ENCODE measurements around the gene GSE1. TPM values are rescaled to one million over a fixed set of nuclear protein-coding genes. Genes with fewer than 3 reads are reported as not detected.

Gene GSE1
- total RNA-seq, 2 donors from 2014 or later, result 18.5 to 27.9 TPM

DNA sequence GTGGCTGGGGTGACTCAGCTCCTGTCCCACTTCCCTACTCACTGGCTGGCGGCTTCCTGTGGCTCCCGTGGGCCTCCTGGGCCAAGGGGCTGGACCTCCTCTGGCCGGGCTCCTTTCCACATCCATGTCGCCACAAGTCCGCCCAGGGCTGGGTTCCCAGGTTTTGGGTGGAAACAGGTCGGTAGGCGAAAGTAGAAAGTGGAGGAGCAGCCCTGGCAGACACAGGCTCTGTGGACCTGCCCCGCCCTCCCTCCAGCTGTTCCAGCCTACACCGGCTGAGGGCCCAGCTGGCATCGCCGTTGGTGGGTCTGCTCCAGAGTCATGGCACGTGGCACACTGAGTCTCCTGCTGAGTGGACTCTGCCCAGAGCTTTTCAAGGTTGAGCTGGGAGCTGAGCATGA, 28.7 kb downstream of the GSE1 start:
- Mint-ChIP-seq H3K27ac (no peak overlapping the region), H3K9me3 (no peaks in the 10 kb centered on the region), H3K36me3 (no peaks in the 10 kb centered on the region)
- no peak for ATAC-seq
- no peak for DNase-seq (ENCODE audit: low spot score in 2 of 2)

DNA sequence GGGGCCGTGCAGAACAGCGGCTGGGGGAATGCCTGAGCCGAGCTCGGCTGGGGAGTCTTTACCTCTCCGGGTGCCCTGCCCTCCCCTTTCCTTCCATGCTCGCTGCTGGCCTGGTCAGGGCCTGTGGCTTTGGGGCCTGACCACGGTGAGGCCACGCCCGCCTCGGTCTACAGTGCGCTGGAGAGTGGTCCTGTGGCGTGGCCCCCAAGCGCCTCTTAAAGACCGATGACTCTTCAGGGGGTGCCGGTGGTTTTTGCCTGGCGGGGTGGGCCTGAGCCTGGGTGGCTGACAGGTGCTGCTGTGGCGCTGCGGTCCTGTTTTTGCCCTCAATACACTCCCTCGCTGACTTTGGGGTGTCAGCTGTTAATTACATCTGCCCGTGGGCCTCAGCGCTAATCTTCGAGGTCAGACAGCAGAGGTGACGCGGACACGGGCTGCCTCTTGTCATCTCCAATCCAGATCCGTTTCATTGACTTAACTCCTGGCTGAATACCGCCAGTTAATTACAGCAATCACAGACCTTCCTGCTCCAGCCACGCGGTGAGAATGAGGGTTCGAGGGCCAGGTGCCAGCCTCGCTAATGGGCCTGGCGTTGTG, 29.7 kb downstream of the GSE1 start:
- no peaks in the 10 kb centered on the region for H3K9me3 Mint-ChIP-seq
- no peak for ATAC-seq

DNA sequence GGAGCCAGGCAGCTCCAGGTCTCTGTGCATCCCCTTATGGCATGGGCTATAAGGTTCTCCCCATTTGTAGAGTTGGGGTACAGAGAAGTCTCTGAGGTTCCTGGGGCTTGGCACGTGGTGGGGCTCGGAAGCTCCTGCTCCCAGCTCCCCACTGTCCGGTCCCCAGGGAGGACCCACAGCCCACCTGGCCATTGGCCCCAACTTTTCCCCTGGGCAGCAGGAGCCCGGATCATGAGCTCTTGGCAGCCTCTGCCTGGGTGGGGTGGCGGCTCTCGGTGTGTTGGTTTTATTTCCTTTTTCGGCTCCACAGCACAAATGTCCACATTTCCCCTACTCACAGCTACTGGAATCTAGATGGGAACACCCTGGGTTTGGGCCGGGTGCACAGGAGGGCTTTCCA, 30.5 kb downstream of the GSE1 start:
- H3K36me3 Mint-ChIP-seq, result no peaks in the 10 kb centered on the region
- no peaks in the 10 kb centered on the region for H3K9me3 Mint-ChIP-seq
- H3K27ac Mint-ChIP-seq, result no peak overlapping the region
- no peak for DNase-seq (ENCODE audit: low spot score in 2 of 2)
- no peak for ATAC-seq

More for the DNA sequence above, 29.7 kb downstream of the GSE1 start:
- Mint-ChIP-seq H3K27ac (no peak overlapping the region), H3K36me3 (no peaks in the 10 kb centered on the region)
- DNase-seq (ENCODE audit: low spot score in 2 of 2), result no peak

DNA sequence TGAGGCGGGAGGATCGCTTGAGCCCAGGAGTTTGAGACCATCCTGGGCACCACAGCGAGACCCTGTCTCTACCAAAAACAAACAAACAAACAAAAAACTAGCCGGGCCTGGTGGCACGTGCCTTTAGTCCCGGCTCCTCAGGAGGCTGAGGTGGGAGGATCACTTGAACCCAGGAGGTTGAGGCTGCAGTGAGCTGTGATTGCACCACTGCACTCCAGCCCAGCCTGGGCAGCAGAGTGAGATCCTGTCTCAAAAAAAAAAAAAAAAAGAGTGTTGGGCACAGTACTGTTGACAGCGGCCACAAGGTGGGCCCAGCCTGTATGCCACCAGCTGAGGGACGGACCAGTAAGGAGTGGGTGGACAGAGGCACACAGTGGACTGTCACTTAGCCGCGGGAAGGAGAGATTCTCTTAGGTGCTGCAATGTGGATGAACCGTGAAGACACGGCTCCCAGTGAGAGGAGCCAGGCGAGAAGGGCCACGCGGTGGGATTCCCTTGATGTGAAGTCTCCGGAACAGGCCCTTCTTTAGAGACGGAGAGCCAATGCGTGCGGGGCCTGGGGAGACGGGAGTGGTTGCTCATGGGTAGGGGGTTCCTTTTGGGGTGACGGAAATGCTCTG, 31.1 kb downstream of the GSE1 start:
- H3K36me3 Mint-ChIP-seq, result no peaks in the 10 kb centered on the region
- ATAC-seq (no peak), DNase-seq (ENCODE audit: low spot score in 2 of 2) (no peak)
- peak overlapping the region; percentile 15 to 24 for H3K27ac Mint-ChIP-seq
- H3K9me3 Mint-ChIP-seq, result no peaks in the 10 kb centered on the region

DNA sequence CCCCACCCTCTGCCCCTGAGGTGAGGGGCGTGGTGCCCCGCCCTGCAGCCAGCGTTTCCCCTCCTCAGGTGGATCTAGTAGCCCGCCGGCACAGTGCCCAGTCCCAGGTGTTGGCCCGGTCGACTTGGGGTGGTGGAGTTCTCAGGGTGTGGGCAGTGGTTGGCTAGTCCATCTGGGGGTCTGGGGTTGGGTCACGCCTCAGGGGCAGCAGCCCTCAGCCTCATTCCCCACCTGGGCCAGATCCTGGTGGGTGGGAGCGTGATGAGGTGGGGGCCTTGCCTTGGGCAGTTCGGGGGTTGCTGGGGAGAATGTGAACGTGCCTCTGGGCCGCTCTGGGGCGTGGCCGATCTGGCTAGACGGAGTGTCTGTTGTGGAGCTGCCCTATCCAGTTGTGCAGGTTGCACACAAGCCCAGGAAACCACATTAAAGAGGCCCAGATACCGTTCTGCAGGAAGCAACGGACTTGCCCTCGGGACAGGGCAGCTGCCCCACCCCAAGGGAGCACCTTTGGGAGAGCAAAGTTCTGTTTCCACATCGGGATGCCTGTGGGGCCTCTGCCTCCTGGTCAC, 32.0 kb downstream of the GSE1 start:
- no peaks in the 10 kb centered on the region for H3K9me3 Mint-ChIP-seq
- H3K36me3 Mint-ChIP-seq, result no peaks in the 10 kb centered on the region
- no peak overlapping the region for H3K27ac Mint-ChIP-seq
- DNase-seq (ENCODE audit: low spot score in 2 of 2) (no peak), ATAC-seq (no peak)

DNA sequence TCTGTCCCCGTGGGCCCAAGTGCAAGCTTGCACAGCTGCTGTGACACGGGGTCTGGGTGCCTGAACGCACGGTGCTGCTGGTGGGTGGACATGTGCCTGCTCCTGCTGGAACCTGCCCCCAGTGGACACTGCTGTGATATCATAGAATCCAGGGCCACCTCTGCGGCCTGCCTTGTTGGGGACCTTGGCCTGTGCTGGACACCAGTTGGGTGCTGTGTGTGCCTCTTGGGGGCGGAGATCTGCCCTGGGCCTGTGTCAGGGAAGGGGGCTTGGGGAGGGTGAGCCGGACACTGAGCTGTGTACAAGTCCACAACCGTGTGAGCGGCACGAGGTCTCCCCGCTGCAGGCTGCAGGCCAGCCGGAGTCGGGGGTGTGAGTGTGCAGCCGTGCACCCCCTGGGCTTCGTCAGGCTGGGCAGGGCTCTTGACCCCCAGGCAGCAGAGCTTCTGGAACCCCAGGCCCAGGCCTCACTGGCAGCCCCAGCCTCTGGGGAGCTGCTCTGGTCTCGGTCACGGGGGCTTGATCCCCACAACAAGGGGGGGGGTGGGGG, 33.3 kb downstream of the GSE1 start:
- no peak for ATAC-seq
- Mint-ChIP-seq H3K36me3 (no peaks in the 10 kb centered on the region), H3K27ac (no peak overlapping the region), H3K9me3 (no peaks in the 10 kb centered on the region)
- DNase-seq (ENCODE audit: low spot score in 2 of 2), result no peak

DNA sequence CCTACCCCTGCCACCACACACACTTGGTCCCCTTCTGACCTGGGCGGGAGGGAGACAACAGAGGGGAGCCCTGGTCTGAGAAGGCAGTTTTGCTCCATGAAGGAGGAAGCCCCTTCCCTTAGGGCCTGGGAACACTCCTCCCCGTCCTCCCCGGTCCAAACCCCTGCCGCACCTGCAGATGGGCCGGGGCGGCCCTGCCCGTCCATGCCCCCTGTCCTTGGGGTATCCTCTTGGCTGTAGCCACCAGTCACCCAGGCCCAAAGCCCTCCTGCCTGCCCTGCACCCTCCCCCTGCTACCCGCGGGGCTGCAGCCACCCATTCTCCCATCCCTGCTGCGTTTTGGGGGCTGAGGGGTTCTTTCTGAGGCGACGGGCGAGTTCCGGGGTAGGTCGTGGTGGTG, 33.9 kb downstream of the GSE1 start:
- ATAC-seq (no peak), DNase-seq (ENCODE audit: low spot score in 2 of 2) (no peak)
- no peaks in the 10 kb centered on the region for H3K9me3 Mint-ChIP-seq
- no peak overlapping the region for H3K27ac Mint-ChIP-seq
- no peaks in the 10 kb centered on the region for H3K36me3 Mint-ChIP-seq

DNA sequence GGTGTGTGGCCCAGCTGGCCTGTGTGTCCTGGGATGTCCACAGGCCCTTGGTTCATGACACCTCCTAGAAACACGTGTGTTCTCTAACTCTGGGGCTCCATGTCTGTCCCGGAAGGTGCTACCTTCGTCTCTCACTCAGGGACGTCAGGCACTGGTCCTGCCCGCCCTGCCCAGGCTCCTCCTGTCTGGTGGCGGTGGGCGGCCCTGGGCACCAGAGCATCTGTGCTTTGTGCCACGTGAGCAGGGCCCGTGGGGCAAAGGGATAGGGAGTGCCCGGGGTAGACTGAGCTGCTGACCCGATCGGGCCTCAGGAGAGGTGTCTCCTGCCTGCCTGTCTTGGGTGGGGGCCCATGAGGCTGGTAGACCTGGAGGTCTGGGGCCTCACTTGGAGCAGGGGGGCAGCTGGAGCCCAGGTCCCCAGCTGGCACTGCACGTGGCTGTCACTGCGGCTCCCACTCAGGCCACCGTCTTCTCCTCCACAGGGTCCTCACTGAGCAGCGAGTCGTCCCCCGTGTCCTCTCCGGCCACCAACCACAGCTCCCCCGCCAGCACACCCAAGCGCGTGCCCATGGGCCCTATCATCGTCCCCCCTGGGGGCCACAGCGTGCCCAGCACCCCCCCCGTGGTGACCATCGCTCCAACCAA, 35.1 kb downstream of the GSE1 start:
- no peaks in the 10 kb centered on the region for H3K9me3 Mint-ChIP-seq
- ATAC-seq (no peak), DNase-seq (ENCODE audit: low spot score in 2 of 2) (no peak)
- H3K27ac Mint-ChIP-seq, result no peak overlapping the region
- H3K36me3 Mint-ChIP-seq, result no peaks in the 10 kb centered on the region

DNA sequence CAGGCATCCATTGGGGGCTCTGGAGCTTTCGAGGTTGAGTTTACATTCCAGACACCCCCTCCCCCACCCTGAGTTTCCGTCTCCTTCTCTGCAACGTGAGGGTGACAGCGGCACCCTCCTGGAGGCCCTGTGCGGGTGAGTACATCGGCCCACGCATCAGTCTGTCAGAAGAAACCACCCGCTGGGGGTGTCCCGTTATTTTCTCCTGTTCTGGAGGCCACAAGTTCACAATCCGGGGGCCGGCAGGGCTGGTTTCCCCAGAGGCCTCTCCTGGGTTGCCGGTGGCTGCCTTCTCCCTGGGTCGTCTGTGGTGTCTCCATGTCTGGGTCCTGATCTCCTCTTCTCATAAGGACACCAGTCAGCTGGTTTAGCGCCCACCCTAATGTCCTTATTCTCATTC, 35.7 kb downstream of the GSE1 start:
- no peaks in the 10 kb centered on the region for H3K9me3 Mint-ChIP-seq
- peak overlapping the region in 1 of 2 donors; percentile 76 for H3K27ac Mint-ChIP-seq
- no peaks in the 10 kb centered on the region for H3K36me3 Mint-ChIP-seq
- no peak for ATAC-seq
- no peak for DNase-seq (ENCODE audit: low spot score in 2 of 2)

DNA sequence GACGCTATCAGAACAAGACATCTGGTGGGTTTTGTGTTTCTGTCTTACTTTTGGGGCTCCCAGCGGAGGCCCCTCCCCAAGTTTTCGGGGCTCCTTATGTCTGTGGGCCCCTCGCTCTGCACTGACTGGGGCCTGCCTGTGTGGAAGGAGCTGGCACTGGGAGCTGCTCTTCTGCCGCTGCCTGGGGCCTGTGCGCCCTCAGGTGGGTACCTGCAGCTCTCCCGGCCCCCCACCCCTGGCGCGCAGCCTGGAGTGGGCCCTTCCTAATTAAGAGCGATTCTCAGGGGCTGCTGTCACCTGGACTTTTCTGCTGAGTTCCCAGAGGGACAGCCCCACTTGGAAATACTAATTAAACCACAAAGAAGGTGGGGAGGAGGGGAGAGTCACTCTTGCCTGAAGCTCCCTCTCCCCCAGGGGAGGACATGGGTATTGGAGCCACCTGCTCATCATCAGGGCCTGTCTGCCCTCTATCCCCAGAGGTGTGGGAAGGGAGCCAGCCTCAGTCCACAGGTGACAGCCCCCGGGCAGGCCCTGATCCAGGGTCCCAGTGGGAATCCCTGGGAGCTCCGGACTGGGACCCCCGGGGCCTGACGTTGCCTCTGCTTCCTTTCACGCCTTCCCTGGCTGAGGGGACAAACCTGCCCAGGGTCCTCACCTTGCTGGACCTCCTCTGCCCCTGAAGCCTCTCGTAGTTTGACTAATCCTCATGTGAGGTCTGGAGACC, 36.5 kb downstream of the GSE1 start:
- Mint-ChIP-seq H3K36me3 (no peaks in the 10 kb centered on the region), H3K9me3 (no peaks in the 10 kb centered on the region), H3K27ac (peak overlapping the region in 1 of 2 donors; percentile 76)
- ATAC-seq, result no peak
- DNase-seq (ENCODE audit: low spot score in 2 of 2), result no peak

DNA sequence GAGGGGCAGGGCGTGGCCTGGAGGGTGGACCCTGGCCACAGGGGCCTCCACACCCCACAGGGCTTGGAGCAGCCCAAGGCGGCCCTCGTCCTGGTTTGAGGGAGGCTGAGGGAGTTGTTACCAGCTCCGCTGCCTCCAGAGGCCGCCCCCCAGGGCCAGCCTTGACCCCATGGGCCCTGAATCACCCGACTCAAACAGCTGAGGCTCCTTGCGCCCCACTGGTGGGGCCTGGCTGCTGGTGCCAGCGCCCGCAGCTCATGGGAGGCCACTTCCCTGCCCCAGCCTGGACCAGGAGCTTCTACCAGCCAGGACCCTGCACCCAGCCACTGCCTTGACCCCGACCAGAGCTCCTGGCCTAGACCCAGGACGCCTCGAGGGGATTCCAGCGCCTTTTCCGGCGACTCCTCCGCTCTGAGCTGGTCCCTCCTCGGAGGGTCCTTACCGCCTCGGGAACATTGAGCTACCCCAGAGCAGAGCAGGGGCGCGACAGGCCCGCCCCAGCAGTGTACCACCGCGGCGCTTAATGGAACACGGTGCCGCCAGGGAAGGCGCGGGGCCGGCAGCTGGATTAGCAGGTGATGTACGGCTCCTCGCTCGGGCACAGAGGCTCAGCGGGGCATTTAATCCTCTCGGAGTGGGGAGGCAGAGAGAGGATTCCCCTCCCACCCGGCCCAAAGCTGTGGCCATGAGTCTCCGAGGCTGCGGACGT, 37.2 kb downstream of the GSE1 start:
- Mint-ChIP-seq H3K36me3 (no peaks in the 10 kb centered on the region), H3K27ac (no peak overlapping the region), H3K9me3 (no peaks in the 10 kb centered on the region)
- no peak for DNase-seq (ENCODE audit: low spot score in 2 of 2)
- no peak for ATAC-seq

DNA sequence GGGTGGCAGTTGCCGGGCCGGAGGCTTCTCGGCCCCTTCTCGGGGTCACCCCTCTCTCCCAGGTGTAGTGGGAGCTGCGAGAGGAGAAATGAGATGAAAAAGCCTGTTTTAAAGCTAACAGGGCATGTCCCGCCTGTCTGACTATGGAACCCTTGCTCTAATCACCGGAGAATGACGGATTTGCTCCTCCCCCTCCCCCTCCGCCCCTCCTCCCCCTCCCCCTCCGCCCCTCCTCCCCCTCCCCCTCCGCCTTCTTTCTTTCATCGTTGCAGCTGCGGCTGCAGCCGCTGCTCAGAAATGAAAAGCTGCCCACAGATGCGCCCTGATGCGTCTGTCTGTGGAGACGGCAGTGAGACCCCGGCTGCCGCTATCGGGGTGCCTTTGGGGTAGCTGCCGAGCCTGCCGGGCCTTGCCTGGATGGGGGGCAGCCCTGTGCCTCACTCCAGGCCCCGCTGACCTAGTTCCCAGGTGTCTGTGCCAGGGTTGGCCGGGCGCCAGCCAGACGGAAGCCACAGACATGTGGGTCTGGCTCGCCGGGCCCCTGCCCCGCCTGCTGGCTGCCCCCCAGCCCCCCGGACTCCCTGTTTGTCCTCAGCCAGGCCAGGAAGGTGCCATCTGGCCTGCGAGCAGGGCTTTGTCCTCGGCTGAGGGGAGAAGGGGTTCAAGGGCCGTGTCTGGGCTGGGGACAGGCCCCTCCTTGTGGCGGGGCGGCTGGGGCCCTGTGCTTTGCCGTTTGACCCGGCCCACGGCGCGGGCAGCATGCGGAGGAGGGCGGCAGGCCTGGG, 37.9 kb downstream of the GSE1 start:
- Mint-ChIP-seq H3K9me3 (no peaks in the 10 kb centered on the region), H3K27ac (no peak overlapping the region), H3K36me3 (no peaks in the 10 kb centered on the region)
- ATAC-seq (no peak), DNase-seq (ENCODE audit: low spot score in 2 of 2) (no peak)

DNA sequence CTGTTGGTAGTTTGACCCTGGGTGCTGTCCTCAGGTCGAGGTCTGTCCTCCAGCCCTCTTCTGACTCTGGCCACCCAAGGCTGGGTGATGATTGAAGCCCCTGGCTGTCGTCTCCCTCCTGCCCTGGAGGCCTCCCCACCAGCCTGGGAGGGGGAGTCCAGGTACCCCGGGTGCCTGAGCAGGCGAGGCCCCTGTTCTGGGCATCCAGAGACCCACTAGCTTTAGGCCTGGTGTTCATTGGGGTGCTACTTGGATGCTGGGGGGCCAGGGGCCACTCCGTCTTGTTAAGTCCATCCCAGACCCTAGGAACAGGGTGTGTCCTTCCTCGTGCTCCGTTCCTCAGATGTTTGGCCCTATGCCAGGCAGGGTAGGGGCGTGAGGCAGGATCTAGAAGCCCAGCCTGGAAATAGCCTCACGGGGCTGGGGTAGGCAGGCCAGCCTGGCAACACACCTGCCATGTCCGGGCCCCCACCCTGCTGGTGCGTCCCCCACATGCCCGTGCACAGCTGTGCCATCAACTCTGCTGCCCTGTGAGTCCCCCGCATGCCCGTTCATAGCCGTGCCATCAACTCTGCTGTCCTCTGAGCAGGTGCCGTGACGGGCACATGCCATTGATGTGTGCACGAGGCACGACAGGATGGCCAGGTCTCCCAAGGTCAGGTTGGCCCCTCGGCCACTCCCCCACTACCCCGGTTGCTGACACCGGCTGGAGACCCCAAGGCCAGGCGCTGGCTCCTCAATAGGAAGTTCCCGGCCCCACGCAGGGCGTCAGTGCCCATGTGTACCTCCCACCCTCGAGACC, 38.7 kb downstream of the GSE1 start:
- ATAC-seq (peak in 1 of 2 donors; percentile 4), DNase-seq (ENCODE audit: low spot score in 2 of 2) (no peak)
- Mint-ChIP-seq H3K36me3 (no peaks in the 10 kb centered on the region), H3K9me3 (no peaks in the 10 kb centered on the region), H3K27ac (peak overlapping the region in 1 of 2 donors; percentile 6)

DNA sequence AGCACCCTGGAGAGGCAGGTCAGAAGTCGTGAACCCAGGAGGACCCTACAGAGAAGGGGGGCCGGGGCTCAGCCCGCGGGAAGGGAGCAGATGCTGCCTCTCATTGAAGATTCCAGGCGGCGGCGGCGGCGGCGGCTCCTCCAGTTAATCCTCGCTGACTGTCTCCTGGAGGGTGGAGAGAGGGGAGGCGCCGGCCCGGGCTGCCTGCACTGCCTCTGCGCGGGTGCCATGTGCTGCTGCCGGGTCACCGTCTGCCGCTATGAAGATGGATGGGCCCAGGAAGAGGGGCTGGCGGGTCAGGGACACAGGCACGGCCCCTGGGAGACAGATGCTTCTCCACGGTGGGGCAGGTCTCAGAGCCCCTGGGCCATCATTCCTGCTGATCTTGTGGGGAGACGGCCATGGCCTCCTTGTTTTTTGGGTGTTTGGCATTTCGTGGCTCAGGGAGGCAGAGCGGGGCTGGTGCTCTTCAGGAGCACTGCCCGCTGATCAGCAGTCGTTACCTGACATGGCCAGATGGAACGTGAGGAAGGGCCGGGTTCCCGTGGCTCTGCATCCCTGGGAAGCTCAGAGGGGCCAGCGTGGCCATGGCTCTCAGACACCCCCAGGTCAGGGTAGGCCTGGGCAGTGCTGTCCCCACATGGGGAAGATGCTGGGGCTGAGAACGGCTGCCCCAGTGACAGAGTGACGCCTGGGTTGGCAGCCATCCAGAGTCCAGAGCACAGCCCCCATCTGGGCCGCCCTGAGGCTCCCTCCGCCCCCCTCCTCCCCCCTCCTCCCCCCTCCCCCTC, 39.5 kb downstream of the GSE1 start:
- Mint-ChIP-seq H3K9me3 (no peaks in the 10 kb centered on the region), H3K36me3 (no peaks in the 10 kb centered on the region), H3K27ac (peak overlapping the region in 1 of 2 donors; percentile 6)
- DNase-seq (ENCODE audit: low spot score in 2 of 2) (no peak), ATAC-seq (peak in 1 of 2 donors; percentile 47)
